DND-41 (cell line): Measurements from ENCODE around the gene APMAP.

ENCODE experiments used
- ATAC-seq: fragments of 200-7000 bp; cut with Tn5 transposase; 3 replicates; pipeline ENCODE4 v1.9.1; 2021; ENCODE audit warnings: low read depth; ENCODE audit not compliant: insufficient read depth
- DNase-seq: peaks from one replicate; pipeline ENCODE4 v3.0.0-alpha.2; 2020
- H2AFZ ChIP-seq: 2 replicates; pipeline ENCODE4 v1.6.0; 2012; ENCODE audit warnings: low read depth, low read length
- H3K27ac ChIP-seq: 2 replicates; pipeline ENCODE4 v1.5.1; 2012; ENCODE audit warnings: low read length, inconsistent platforms
- H3K27me3 ChIP-seq: fragments of 200-600 bp; sonication (generic); 2 replicates; pipeline ENCODE4 v1.6.0; 2012; ENCODE audit warnings: low read length, mild to moderate bottlenecking, inconsistent platforms; ENCODE audit not compliant: insufficient read depth, poor library complexity
- H3K36me3 ChIP-seq: 2 replicates; pipeline ENCODE4 v1.5.1; 2012; ENCODE audit warnings: low read length, inconsistent platforms; ENCODE audit not compliant: insufficient read depth
- H3K4me1 ChIP-seq: 2 replicates; pipeline ENCODE4 v1.5.1; 2012; ENCODE audit warnings: mild to moderate bottlenecking, low read length; ENCODE audit not compliant: insufficient read depth
- H3K4me2 ChIP-seq: 2 replicates; pipeline ENCODE4 v1.6.0; 2012; ENCODE audit warnings: mild to moderate bottlenecking, moderate library complexity, low read length, inconsistent platforms; ENCODE audit not compliant: insufficient read depth
- H3K4me3 ChIP-seq, 2 experiments: fragments of 200-600 bp in 1 of 2; shearing (Covaris generic) in 1 of 2; 2 replicates each; pipeline ENCODE4 v1.5.1; 2012 to 2016; ENCODE audit warnings: inconsistent platforms in 2 of 2, low read length in 2 of 2, mild to moderate bottlenecking in 2 of 2, low read depth in 1 of 2, moderate library complexity in 1 of 2
- H3K79me2 ChIP-seq: 2 replicates; pipeline ENCODE4 v1.6.0; 2012; ENCODE audit warnings: low read length, inconsistent platforms; ENCODE audit not compliant: insufficient read depth
- H3K9ac ChIP-seq: 2 replicates; pipeline ENCODE4 v1.6.0; 2012; ENCODE audit warnings: low read depth, mild to moderate bottlenecking, inconsistent platforms, low read length, moderate library complexity
- H3K9me3 ChIP-seq: 2 replicates; pipeline ENCODE4 v1.5.1; 2012; ENCODE audit warnings: low read length, moderate library complexity, mild to moderate bottlenecking, inconsistent platforms; ENCODE audit not compliant: insufficient read depth, severe bottlenecking
- H4K20me1 ChIP-seq: 2 replicates; pipeline ENCODE4 v1.6.0; 2012; ENCODE audit warnings: low read length; ENCODE audit not compliant: insufficient read depth
- CTCF ChIP-seq: IDR thresholded peaks from 2 replicates; pipeline ENCODE4 v1.5.1; 2012; ENCODE audit warnings: borderline replicate concordance, low read length, moderate library complexity, mild to moderate bottlenecking; ENCODE audit not compliant: poor library complexity, severe bottlenecking; ENCODE audit errors: extremely low read depth
- EZH2 ChIP-seq: IDR thresholded peaks from 3 replicates; pipeline ENCODE4 v1.6.1; 2012; ENCODE audit warnings: borderline replicate concordance, low read depth, mild to moderate bottlenecking, moderate library complexity, low read length, inconsistent platforms; ENCODE audit not compliant: severe bottlenecking

The APMAP gene

GRCh38 chr20:24990810-24991252 is 1.7 kb downstream of the APMAP start:
- H3K36me3 ChIP-seq, result peaks cover 6% of the 10 kb centered on the region
- no peak for DNase-seq
- no peak for ATAC-seq
- peaks cover 61% of the 10 kb centered on the region for H3K4me1 ChIP-seq
- TF ChIP-seq EZH2, result no peak
- TF ChIP-seq CTCF, result no peak
- peak overlapping the region; percentile 91 for H3K4me2 ChIP-seq
- H3K27ac ChIP-seq, result no peak overlapping the region
- H3K27me3 ChIP-seq, result no peaks in the 10 kb centered on the region
- peak overlapping the region; percentile 63 for H3K9ac ChIP-seq
- no peak overlapping the region for H2AFZ ChIP-seq
- peaks cover 17% of the 10 kb centered on the region; the same call in 1 of the 2 replicates for H4K20me1 ChIP-seq
- peak overlapping the region in 1 of 2 experiments; percentile 80; a peak in 2 of 4 replicates for H3K4me3 ChIP-seq
- H3K79me2 ChIP-seq, result peaks cover 66% of the 10 kb centered on the region
- no peaks in the 10 kb centered on the region for H3K9me3 ChIP-seq

GRCh38 chr20:24989162-24989561 is 3.4 kb downstream of the APMAP start:
- Histone ChIP-seq H3K9ac (no peak overlapping the region), H2AFZ (no peak overlapping the region), H3K4me2 (peak overlapping the region; percentile 3; the same call in 1 of the 2 replicates), H3K79me2 (peaks cover 82% of the 10 kb centered on the region), H3K4me3 (no peak overlapping the region), H4K20me1 (peaks cover 23% of the 10 kb centered on the region; the same call in 1 of the 2 replicates), H3K4me1 (peaks cover 58% of the 10 kb centered on the region), H3K27me3 (no peaks in the 10 kb centered on the region), H3K27ac (no peak overlapping the region), H3K9me3 (no peaks in the 10 kb centered on the region), H3K36me3 (peaks cover 10% of the 10 kb centered on the region)
- no peak for DNase-seq
- no peak for ATAC-seq
- TF ChIP-seq CTCF, result no peak
- no peak for TF ChIP-seq EZH2

- H3K4me2 ChIP-seq, result no peak overlapping the region
- H3K9me3 ChIP-seq, result no peaks in the 10 kb centered on the region
- H3K27me3 ChIP-seq, result no peaks in the 10 kb centered on the region
- H3K4me1 ChIP-seq, result peaks cover 50% of the 10 kb centered on the region
- TF ChIP-seq EZH2, result no peak
- TF ChIP-seq CTCF, result no peak
- ATAC-seq, result no peak
- H3K9ac ChIP-seq, result no peak overlapping the region
- DNase-seq, result no peak
- H3K27ac ChIP-seq, result no peak overlapping the region
- no peak overlapping the region for H3K4me3 ChIP-seq
- H4K20me1 ChIP-seq, result peaks cover 23% of the 10 kb centered on the region; the same call in 1 of the 2 replicates
- H3K79me2 ChIP-seq, result peaks cover 92% of the 10 kb centered on the region
- H2AFZ ChIP-seq, result no peak overlapping the region
- H3K36me3 ChIP-seq, result peaks cover 19% of the 10 kb centered on the region
Measured at GRCh38 chr20:24987873-24988835, 4.4 kb downstream of the APMAP start.
